Prostate gland (tissue), 2 donors: ENCODE data around the gene NCOA1. TPM values are rescaled to one million over a fixed set of nuclear protein-coding genes. Genes with fewer than 3 reads are reported as not detected.

Experiments
- DNase-seq: peaks from one replicate; pipeline ENCODE4 v3.0.0-alpha.2; 2019; ENCODE audit warnings: low spot score
- H3K27ac ChIP-seq, 2 donors: fragments of 200-600 bp; sonication (generic); 2 replicates each; pipeline ENCODE4 v1.5.1; 2017 to 2019
- H3K27me3 ChIP-seq: fragments of 200-600 bp; sonication (generic); replicated peaks from 2 replicates; pipeline ENCODE4 v1.5.1; 2019; ENCODE audit not compliant: insufficient read depth
- H3K36me3 ChIP-seq, 2 donors: fragments of 200-600 bp; sonication (generic); 1 replicate in 1 of 2; 2 replicates in 1 of 2; pipeline versions ENCODE4 v1.5.1 to v1.8.1; 2017 to 2019
- H3K4me1 ChIP-seq: fragments of 200-600 bp; sonication (generic); replicated peaks from 2 replicates; pipeline ENCODE4 v1.5.1; 2019
- H3K4me3 ChIP-seq, 2 donors: fragments of 200-600 bp; sonication (generic); 2 replicates each; pipeline ENCODE4 v1.5.1; 2017 to 2019
- H3K9me3 ChIP-seq: fragments of 200-600 bp; sonication (generic); 2 replicates; pipeline ENCODE4 v1.5.1; 2017
- POLR2A ChIP-seq: fragments of 450-650 bp; IDR thresholded peaks from one replicate; pipeline ENCODE4 v1.6.1; 2016; ENCODE audit warnings: antibody characterized with exemption, mild to moderate bottlenecking
- POLR2AphosphoS5 ChIP-seq: sonication (generic); formaldehyde crosslinking; IDR thresholded peaks from one replicate; pipeline ENCODE4 v1.6.1; 2017; ENCODE audit warnings: antibody characterized with exemption
- WGBS: methylation state at CpG from one replicate; pipeline ENCODE4 v1.1.5; 2018; 5-methylcytosine and 5-hydroxymethylcytosine counted together
- intact Hi-C: fragments of 100-400 bp; cut with DNase I; formaldehyde crosslinking; loops from one replicate; pipeline ENCODE4 v1.14.2; 2022
- total RNA-seq, 2 donors: library from RNA; depleted of rRNA; stranded (reverse); fragments of >200 nt; gene quantifications; one replicate each; pipeline ENCODE4 v1.1.0, GENCODE V29; 2016
- TF ChIP-seq, protein P1 (sequence below), 4 experiments: fragments of 200-600 bp in 2 of 4; fragments of 450-650 bp in 2 of 4; sonication (generic) in 2 of 4; IDR thresholded peaks; 1 replicate in 3 of 4; 2 replicates in 1 of 4; pipeline ENCODE4 v1.5.1; 2016 to 2019; ENCODE audit warnings: antibody characterized with exemption in 4 of 4, mild to moderate bottlenecking in 2 of 4, moderate library complexity in 2 of 4

NCOA1 gene
- total RNA-seq, 2 donors from 2014 or later, result 24.9 to 72.4 TPM

DNA sequence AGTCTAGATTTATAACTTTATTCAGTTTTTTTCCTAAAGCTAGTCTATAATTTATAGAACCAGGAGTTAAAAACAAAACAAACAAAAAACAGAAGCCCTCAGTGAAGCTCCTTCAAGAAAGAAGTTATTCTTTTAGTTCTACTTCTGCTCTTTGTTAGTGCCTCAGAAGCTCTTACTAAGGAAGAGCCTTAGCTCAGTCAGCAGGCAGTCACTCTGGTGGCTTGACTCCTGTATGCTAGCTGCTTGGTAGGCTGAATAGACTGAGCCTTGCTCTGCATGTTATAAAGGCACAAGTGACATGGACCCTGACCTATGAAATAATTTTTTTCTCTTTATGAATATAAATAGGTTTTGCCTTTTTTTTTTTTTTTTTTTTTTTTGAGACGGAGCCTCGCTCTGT is 24.8 kb downstream of the NCOA1 start:
- intact Hi-C loops, result no loop called here
- Histone ChIP-seq H3K9me3 (no peaks in the 10 kb centered on the region), H3K4me1 (no peaks in the 10 kb centered on the region), H3K27me3 (no peaks in the 10 kb centered on the region), H3K36me3 (no peaks in the 10 kb centered on the region), H3K27ac (no peak overlapping the region), H3K4me3 (no peak overlapping the region)
- TF ChIP-seq, protein P1, sequence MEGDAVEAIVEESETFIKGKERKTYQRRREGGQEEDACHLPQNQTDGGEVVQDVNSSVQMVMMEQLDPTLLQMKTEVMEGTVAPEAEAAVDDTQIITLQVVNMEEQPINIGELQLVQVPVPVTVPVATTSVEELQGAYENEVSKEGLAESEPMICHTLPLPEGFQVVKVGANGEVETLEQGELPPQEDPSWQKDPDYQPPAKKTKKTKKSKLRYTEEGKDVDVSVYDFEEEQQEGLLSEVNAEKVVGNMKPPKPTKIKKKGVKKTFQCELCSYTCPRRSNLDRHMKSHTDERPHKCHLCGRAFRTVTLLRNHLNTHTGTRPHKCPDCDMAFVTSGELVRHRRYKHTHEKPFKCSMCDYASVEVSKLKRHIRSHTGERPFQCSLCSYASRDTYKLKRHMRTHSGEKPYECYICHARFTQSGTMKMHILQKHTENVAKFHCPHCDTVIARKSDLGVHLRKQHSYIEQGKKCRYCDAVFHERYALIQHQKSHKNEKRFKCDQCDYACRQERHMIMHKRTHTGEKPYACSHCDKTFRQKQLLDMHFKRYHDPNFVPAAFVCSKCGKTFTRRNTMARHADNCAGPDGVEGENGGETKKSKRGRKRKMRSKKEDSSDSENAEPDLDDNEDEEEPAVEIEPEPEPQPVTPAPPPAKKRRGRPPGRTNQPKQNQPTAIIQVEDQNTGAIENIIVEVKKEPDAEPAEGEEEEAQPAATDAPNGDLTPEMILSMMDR (IDR thresholded peaks at IDR 0.05), result no peak
- no peak for TF ChIP-seq POLR2AphosphoS5
- no peak for TF ChIP-seq POLR2A
- DNase-seq, result no peak
- WGBS, result 100% methylated on average over 2 of the region's 2 CpGs

DNA sequence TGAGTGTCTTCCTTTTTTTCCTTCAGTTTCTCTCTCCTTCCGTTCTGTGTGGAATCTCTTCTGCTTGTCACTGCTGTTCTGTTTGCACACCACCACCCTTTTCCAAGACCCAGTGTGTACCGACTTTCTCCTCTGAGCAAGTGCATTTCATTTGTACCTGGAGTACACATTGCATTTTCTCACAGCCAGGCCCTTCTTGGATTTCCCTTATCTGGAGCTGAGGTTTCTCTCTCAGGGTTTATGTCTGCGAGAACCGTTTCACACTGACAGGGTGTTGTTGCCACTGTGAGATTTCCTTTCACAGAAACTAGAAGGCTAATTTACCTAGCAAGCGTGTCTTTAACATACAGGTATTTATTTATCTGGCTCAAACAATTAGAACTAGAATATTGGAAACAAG is 26.2 kb downstream of the NCOA1 start:
- H3K4me1 ChIP-seq, result no peaks in the 10 kb centered on the region
- H3K9me3 ChIP-seq, result no peaks in the 10 kb centered on the region
- 74% methylated on average over 5 of the region's 5 CpGs for WGBS
- TF ChIP-seq POLR2A (no peak), POLR2AphosphoS5 (no peak)
- TF ChIP-seq, protein P1 (IDR thresholded peaks at IDR 0.05), result no peak
- H3K27me3 ChIP-seq, result no peaks in the 10 kb centered on the region
- H3K36me3 ChIP-seq, result no peaks in the 10 kb centered on the region
- intact Hi-C loops, result no loop called here
- H3K4me3 ChIP-seq, result no peak overlapping the region
- no peak for DNase-seq
- H3K27ac ChIP-seq, result no peak overlapping the region

DNA sequence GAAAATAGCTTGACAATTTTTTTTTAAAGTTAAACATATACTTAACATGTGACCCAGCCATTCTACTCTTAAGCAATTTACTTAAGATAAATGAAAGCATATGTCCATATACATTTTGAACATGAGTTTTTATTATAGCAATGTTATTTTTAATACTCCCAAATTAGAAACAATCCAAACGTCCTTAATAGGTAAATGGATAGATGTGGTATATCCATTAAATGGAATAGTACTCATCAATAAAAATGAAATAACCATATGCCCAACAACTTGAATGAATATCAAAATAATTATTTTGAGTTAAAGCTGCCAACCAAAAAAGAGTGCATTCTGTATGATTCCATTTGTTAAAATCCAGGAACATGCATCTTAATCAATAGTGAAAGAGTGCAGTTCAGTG is 29.1 kb downstream of the NCOA1 start:
- Histone ChIP-seq H3K27me3 (no peaks in the 10 kb centered on the region), H3K4me1 (no peaks in the 10 kb centered on the region), H3K36me3 (no peaks in the 10 kb centered on the region), H3K4me3 (no peak overlapping the region), H3K9me3 (no peaks in the 10 kb centered on the region), H3K27ac (no peak overlapping the region)
- DNase-seq, result no peak
- 83% methylated on average over 1 of the region's 1 CpG for WGBS
- intact Hi-C loops, result no loop called here
- no peak for TF ChIP-seq POLR2AphosphoS5
- no peak for TF ChIP-seq POLR2A

DNA sequence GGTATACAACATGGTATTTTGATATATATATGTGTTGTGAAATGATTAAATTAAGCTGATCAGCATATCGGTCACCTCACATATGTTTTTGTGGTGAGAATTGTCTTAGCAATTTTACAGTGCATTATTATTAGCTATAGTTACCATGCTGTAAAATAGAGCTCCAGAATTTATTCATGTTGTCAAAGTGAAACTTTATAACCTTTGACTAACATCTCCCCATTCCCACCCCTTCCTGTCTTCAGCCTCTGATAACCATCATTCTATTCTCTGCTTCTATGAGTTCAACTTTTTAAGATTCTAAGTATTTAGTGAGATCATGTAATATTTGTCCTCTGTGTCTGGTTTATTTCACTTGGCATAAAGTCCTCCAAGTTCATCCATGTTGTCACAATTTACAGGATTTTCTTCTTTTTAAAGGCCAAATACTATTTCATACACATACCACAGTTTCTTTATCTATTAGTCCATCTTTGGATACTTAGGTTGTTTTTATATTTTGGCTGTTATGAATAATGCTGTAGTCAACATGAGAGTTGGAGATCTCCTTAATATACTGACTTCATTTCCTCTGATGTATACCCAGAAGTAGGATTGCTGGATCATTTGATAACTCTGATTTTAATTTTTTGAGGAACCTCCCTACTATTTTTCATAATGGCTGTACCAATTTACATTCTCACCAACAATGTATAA is 30.3 kb downstream of the NCOA1 start:
- Histone ChIP-seq H3K4me3 (no peak overlapping the region), H3K36me3 (no peaks in the 10 kb centered on the region), H3K4me1 (no peaks in the 10 kb centered on the region), H3K27ac (no peak overlapping the region), H3K27me3 (no peaks in the 10 kb centered on the region), H3K9me3 (no peaks in the 10 kb centered on the region)
- TF ChIP-seq, protein P1 (IDR thresholded peaks at IDR 0.05), result no peak
- 91% methylated on average over 1 of the region's 1 CpG for WGBS
- DNase-seq, result no peak
- intact Hi-C loops, result no loop called here

DNA sequence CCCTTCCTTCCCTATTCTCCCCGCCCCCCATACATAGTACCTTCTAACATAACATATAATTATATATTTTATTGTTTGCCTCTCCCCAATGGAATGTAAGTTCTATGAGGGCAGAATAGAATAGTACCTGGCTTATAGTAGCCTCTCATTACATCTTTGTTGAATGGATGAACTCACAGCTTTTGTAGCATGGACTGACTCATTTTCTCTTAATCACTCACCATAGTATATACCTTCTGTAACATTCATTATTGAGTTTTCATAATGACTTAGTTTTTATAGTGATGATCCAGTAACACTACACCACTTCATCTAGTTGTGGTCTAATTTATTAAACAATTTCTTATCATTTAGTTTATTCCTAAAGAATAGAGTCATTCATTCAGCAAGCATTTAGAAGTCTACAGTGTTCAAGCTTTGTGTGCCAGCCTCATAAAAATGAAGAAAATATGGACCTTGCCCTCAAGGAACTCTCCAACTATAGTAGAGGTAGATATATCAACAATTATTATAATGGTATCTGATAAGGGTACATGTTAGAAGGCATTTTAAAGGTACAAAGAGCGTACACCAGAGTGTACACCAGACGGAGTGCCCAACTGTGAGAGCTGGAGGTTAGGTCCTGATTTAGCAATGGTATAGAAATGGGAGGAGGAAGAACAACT is 31.1 kb downstream of the NCOA1 start:
- Histone ChIP-seq H3K27me3 (no peaks in the 10 kb centered on the region), H3K9me3 (no peaks in the 10 kb centered on the region), H3K4me1 (no peaks in the 10 kb centered on the region), H3K36me3 (no peaks in the 10 kb centered on the region), H3K4me3 (no peak overlapping the region), H3K27ac (no peak overlapping the region)
- 93% methylated on average over 3 of the region's 3 CpGs for WGBS
- no peak for DNase-seq
- TF ChIP-seq, protein P1 (IDR thresholded peaks at IDR 0.05), result no peak
- TF ChIP-seq POLR2AphosphoS5 (no peak), POLR2A (no peak)
- intact Hi-C loops, result no loop called here
